Activated naive CD4-positive, alpha-beta T cell treated with anti-CD3 and anti-CD28 coated beads, Interleukin-2, amount 50 U/mL, for 24 hours (primary cell): ENCODE data around the gene CCZ1.
"Not testable (repeated sequence)": the region's sequence is repeated elsewhere in the genome, so short reads cannot be mapped to it uniquely, and the experiment has no call there.

Experiments
- H3K27ac Mint-ChIP-seq: one replicate; pipeline ENCODE4 v1.8.0; 2021; ENCODE audit warnings: mild to moderate bottlenecking, mixed read lengths
- H3K27me3 Mint-ChIP-seq: one replicate; pipeline ENCODE4 v1.8.0; 2021; ENCODE audit warnings: mixed read lengths
- H3K36me3 Mint-ChIP-seq: one replicate; pipeline ENCODE4 v1.8.0; 2021; ENCODE audit warnings: mixed read lengths
- H3K4me1 Mint-ChIP-seq: one replicate; pipeline ENCODE4 v1.8.0; 2021; ENCODE audit warnings: mixed read lengths
- H3K4me3 Mint-ChIP-seq: one replicate; pipeline ENCODE4 v1.8.0; 2021; ENCODE audit warnings: mild to moderate bottlenecking, mixed read lengths
- H3K9me3 Mint-ChIP-seq: one replicate; pipeline ENCODE4 v1.8.0; 2021; ENCODE audit warnings: mixed read lengths

CCZ1 gene

DNA sequence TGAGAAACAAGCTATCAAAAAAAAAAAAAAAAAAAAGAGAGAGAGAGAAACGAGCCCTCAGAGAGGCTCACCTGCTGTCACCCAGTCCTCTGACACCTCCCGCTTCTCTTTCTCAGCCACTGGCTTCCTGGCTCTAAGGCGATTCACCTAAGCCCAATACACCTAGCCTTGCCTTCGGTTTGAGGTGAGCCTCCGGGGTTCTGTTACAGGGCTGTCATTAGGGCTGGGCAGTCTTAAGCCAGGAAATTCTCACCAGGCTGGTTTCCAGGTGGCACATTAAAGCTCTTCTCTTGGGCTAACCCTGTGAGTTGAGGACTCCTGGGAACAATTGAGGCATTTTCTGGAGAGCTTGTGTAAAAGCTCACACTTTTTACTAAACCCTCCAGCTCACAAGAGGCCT lies 10.5 kb upstream of the CCZ1 start:
- H3K4me3 Mint-ChIP-seq, H3K27me3 Mint-ChIP-seq, H3K27ac Mint-ChIP-seq, H3K9me3 Mint-ChIP-seq, H3K4me1 Mint-ChIP-seq, H3K36me3 Mint-ChIP-seq: not testable (repeated sequence)

DNA sequence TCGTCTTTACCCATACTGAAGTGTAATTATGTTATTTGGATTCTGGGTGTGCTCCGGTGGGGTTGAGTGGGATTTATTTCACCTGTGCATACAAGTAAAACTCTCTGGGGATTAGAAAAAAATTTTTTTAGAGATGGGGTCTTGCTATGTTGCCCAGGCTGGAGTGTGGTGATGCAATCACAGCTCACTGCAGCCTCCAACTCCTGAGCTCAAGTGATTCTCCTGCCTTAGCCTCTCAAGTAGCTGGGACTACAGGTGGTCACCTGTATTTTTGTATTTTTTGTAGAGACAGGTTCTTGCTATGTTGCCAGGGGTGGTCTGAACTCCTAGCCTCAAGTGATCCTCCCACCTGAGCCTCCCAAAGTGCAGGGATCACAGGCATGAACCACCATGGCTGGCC lies 8.3 kb upstream of the CCZ1 start:
- H3K9me3 Mint-ChIP-seq, H3K36me3 Mint-ChIP-seq, H3K27ac Mint-ChIP-seq, H3K27me3 Mint-ChIP-seq, H3K4me1 Mint-ChIP-seq, H3K4me3 Mint-ChIP-seq: not testable (repeated sequence)

DNA sequence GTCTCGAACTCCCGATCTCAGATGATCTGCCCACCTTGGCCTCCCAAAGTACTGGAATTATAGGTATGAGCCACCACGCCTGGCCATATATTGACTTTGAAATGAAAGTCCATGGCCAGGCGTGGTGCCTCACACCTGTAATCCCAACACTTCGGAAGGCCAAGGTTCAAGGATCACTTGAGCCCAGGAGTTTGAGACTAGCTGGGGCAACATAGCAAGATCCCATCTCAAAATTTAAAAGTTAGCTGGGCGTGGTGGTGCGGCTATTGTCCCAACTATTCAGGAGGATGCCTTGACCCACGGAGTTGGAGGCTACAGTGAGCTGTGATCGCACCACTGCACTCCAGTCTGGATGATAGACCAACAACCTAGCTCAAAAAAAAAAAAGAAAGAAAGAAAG lies 6.0 kb upstream of the CCZ1 start:
- Mint-ChIP-seq H3K27ac (no peak overlapping the region), H3K9me3 (no peaks in the 10 kb centered on the region), H3K4me1 (no peaks in the 10 kb centered on the region), H3K4me3 (no peak overlapping the region), H3K36me3 (no peaks in the 10 kb centered on the region), H3K27me3 (no peaks in the 10 kb centered on the region)

DNA sequence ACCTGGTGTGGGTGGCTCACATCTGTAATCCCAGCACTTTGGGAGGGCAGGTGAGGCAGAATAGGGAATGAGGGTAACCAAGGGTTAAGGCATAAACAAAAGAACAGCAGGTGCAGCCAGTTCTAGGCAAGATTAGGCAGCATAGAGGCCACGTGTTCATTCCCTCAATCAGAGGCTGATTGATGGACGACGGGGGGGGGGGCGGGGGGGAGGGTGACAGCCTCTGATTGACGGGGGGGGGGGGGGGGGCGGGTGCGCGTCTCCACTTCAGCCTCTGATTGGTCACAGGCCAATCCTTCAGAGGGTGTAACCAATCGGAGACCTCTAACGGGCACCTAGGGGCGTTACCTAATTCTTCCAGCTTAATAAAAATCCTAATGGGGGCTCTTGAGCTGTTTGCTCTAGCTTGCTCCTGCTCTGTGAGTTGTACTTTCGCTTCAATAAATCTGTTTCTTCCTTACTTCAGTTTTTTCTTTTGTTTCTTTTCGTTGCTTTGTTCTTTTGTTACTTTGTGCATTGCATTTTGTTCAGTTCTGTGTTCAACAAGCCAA lies 1.1 kb upstream of the CCZ1 start:
- not testable (repeated sequence) for H3K27ac Mint-ChIP-seq, H3K9me3 Mint-ChIP-seq, H3K36me3 Mint-ChIP-seq, H3K27me3 Mint-ChIP-seq, H3K4me1 Mint-ChIP-seq
- H3K4me3 Mint-ChIP-seq, result peak overlapping the region; percentile 74

DNA sequence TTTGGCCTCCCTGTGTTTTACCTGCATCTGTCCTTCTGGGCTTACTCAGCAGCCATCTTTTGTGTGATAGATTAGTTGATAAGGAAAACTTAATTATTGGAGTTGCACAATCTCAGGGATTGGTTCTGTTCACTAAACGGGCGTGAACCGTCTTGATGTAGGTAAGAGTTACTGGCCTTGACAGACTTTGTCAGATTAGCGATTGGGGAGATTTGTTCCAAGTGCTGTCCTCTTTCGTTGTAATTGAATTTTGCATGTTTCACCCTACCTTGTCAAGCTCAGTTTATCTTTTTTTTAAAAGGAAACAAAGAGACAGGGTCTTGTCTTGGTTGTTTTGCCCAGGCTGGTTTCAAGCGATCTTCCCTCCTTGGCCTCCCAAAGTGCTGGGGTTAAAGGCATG lies 4.5 kb downstream of the CCZ1 start:
- not testable (repeated sequence) for H3K27me3 Mint-ChIP-seq, H3K27ac Mint-ChIP-seq, H3K4me1 Mint-ChIP-seq, H3K9me3 Mint-ChIP-seq, H3K36me3 Mint-ChIP-seq, H3K4me3 Mint-ChIP-seq

DNA sequence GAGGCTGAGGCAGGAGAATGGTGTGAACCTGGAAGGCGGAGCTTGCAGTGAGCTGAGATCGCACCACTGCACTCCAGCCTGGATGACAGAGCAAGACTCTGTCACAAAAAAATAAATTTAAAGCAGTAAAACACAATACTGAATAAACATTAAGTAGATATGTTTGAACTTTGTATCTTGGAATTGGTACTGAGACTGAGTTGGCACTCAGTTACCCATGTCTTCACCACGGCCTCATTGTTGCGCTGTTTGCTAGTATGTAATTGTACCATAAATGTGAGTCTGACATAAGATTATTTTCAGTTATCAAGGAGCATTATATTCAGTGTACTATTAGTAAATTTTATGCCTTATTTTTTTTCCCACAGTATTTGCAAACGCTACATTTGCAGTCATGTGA lies 6.2 kb downstream of the CCZ1 start:
- H3K4me3 Mint-ChIP-seq, H3K27me3 Mint-ChIP-seq, H3K4me1 Mint-ChIP-seq, H3K36me3 Mint-ChIP-seq, H3K27ac Mint-ChIP-seq, H3K9me3 Mint-ChIP-seq: not testable (repeated sequence)

DNA sequence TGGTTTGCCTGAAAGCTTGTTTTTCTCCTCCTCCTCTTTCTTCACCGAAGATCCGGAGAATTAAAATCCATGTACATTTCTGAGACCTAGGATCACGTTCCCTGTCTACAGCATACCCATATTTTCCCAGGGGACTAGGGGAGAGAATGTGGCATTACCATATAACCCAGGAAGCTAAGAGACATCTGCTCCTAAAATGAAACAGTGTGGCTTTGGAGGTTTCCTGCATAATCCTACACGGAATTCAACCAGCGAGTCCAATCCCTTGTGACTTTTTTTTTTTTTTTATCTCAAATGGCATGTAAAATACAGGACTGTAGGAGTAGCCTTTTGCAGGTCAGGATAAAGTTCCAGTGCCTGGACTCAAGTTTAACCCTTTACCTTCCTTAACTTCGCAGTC lies 10.3 kb downstream of the CCZ1 start:
- not testable (repeated sequence) for H3K27me3 Mint-ChIP-seq, H3K9me3 Mint-ChIP-seq, H3K27ac Mint-ChIP-seq, H3K36me3 Mint-ChIP-seq, H3K4me3 Mint-ChIP-seq, H3K4me1 Mint-ChIP-seq

DNA sequence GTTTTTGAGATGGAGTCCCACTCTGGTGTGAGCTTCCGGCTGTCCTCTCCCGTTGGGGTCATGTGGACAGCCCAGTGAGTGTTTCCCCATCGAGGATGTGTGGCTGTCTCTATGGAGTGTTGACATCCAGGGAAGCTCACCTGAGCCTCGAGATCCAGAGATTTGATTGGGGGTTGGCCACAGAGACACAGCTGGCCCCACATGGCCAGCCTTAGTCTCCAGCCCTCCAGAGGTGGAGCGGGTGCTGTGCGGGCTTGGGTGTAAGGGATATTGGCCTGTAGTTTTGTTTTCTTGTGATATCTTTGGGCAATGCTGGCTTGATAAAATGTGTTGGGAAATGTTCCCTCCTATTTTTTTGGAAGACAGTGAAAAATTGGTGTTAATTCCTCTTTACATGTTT lies 18.0 kb downstream of the CCZ1 start:
- not testable (repeated sequence) for H3K27ac Mint-ChIP-seq, H3K9me3 Mint-ChIP-seq, H3K36me3 Mint-ChIP-seq, H3K4me1 Mint-ChIP-seq, H3K27me3 Mint-ChIP-seq, H3K4me3 Mint-ChIP-seq

DNA sequence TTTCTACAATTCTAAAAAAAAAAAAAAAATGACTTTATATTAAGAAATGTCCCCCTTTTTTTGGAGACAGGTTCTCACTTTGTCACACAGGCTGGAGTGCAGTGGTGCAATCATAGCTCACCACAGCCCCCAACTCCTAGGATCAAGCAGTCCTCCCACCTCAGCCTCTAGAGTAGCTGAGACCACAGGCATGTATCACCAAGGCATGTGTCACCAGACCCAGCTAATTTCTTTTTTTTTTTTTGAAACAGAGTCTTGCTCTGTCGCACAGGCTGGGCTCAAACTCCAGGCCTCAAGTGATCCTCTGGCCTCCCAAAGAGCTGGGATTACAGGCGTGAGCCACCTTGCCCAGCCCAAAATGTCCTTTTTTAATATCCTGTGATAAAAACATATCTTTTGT lies 25.6 kb downstream of the CCZ1 start:
- not testable (repeated sequence) for H3K4me1 Mint-ChIP-seq, H3K27me3 Mint-ChIP-seq, H3K9me3 Mint-ChIP-seq, H3K4me3 Mint-ChIP-seq, H3K27ac Mint-ChIP-seq, H3K36me3 Mint-ChIP-seq

DNA sequence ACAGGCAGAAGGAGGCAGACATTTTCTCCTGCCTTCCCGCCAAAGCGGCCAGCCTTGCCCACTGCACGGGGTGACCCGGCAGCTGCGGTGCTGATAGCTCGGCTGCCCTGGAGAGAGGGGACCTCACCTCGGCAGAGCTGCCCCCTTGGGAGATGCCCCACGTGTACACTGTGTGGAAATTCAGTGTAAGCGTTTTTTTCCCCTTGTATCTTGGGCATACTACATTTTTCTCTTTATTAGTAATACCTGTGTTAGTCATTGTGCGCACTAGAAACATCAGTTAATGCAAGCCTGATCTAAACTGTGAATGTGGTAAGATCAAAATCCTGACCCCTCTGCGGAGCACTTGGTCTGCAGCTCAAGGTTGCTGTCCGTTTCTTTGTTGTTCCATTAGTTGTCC lies 26.1 kb downstream of the CCZ1 start:
- not testable (repeated sequence) for H3K36me3 Mint-ChIP-seq, H3K4me3 Mint-ChIP-seq, H3K4me1 Mint-ChIP-seq, H3K9me3 Mint-ChIP-seq, H3K27me3 Mint-ChIP-seq, H3K27ac Mint-ChIP-seq

DNA sequence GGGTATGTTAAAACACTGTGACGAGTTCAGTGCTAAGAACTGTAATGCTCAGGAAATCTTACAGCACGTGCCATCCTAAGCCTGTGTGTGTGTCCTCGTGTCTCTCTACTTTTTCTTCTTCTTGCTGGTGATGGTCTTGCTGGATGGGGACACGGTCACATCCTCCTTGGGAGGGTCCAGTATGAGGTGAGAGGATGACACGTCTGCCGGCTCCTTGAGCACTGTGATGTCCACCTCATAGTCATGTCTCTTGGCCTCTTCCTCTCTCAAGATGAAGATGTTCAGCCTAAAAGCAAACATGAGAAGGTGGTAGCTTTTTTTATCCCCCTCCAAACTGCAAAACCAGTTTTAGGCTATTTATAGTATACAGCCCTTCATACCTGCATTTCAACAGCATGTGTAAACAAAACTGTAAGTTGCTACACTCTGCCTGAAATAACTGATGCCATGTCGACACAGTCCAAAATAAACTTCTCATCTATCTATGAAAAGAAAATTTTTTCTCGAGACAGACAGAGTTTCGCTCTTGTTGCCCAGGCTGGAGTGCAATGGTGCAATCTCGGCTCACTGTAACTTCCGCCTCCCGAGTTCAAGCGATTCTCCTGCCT lies 27.8 kb downstream of the CCZ1 start:
- not testable (repeated sequence) for H3K27me3 Mint-ChIP-seq, H3K4me3 Mint-ChIP-seq, H3K27ac Mint-ChIP-seq, H3K36me3 Mint-ChIP-seq, H3K4me1 Mint-ChIP-seq, H3K9me3 Mint-ChIP-seq

DNA sequence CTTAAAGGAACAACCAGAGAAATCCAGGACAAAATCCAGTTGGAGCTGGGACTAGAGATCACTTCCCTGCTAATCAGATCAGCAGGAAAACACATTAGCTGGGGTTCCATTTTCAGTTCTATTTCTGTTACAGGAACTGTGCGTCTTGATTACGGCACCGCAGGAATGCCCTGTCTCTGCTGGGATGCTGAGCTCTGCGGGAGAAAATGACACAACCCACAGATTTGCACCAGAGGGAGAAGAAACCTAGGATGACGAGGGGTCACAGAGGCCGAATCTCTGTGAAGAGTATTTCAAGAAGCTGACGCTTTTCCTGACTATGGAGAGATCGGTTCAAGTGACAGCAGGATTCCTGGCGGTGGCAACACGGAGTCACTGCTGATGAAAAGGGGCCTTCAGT lies 31.8 kb downstream of the CCZ1 start:
- not testable (repeated sequence) for H3K36me3 Mint-ChIP-seq, H3K4me3 Mint-ChIP-seq, H3K27ac Mint-ChIP-seq, H3K4me1 Mint-ChIP-seq, H3K9me3 Mint-ChIP-seq, H3K27me3 Mint-ChIP-seq

DNA sequence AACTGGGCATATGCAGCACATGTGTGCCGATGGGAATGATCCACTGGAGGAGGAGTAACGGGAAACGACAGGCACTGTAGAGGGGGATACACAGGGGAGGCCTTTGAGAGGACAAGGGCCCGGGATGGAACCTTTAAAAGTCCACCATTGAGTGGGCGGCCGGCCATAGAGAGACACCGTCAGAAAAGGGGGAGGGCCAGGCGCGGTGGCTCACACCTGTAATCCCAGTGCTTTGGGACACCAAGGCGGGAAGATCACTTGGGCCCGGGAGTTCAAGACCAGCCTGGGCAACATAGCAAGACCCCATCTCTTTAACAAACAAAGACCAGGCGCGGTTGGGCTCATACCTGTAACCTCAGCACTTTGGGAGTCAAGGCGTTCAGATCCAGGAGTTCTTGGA lies 32.7 kb downstream of the CCZ1 start:
- H3K36me3 Mint-ChIP-seq, result not testable (repeated sequence)

DNA sequence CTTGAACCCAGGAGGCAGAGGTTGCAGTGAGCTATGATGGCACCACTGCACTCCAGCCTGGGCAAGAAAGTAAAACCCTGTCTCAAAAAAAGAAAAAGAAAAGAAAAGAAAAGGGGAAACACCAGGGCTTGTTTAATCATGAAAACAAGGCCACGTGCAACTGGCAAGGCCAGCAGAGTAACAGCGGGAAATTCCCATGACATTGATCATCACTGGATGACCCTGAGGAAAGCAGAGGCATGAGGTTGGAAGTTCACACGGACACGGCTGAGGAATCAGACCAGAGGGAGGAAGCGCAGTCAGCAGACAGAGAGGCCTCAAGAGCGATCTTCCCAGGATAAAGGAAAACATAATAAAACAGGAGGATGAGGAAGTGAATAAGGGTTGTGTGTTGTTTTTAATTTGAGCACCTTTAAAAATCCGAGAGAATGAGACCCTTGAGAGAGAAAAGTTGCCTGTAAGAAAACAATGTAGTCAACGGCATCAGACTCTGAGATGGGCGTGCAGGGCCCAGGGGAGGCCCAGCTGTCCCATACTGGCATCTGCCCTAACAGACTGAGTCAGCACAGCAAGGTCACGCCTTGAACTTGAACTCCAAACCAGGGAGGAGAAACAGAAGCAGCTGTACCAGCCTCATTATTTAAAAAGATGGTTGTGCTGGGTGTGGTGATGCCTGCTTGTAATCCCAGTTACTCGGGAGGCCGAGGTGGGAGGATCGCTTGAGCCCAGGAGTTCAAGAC lies 33.5 kb downstream of the CCZ1 start:
- not testable (repeated sequence) for H3K27ac Mint-ChIP-seq

More for the DNA sequence above, 32.7 kb downstream of the CCZ1 start:
- not testable (repeated sequence) for H3K27ac Mint-ChIP-seq, H3K9me3 Mint-ChIP-seq, H3K4me1 Mint-ChIP-seq, H3K27me3 Mint-ChIP-seq, H3K4me3 Mint-ChIP-seq

DNA sequence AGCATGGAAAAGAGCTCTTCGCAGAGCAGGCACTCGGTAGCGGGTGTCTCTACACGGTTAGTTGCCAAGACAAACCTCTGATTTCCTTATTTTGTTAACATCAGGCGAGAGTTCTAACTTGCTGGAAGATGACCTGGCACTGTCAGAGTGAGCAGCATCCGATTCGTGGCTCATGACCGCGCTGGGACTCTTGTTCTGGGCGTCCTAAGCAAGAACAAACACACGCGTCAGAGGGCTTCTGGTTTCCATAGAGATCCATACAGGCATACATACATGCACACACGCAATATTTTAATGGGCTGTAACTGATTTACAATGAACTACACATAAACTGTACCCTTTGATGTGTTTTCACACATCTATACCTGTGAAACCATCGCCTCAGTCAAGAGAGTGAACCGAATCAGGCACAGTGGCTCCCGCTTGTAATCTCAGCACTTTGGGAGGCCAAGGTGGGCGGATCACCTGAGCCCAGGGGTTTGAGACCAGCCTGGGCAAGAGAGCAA lies 36.5 kb downstream of the CCZ1 start:
- H3K4me1 Mint-ChIP-seq, H3K27me3 Mint-ChIP-seq, H3K27ac Mint-ChIP-seq, H3K4me3 Mint-ChIP-seq, H3K9me3 Mint-ChIP-seq, H3K36me3 Mint-ChIP-seq: not testable (repeated sequence)

More for the DNA sequence above, 33.5 kb downstream of the CCZ1 start:
- H3K9me3 Mint-ChIP-seq, H3K27me3 Mint-ChIP-seq, H3K4me3 Mint-ChIP-seq, H3K4me1 Mint-ChIP-seq, H3K36me3 Mint-ChIP-seq: not testable (repeated sequence)

DNA sequence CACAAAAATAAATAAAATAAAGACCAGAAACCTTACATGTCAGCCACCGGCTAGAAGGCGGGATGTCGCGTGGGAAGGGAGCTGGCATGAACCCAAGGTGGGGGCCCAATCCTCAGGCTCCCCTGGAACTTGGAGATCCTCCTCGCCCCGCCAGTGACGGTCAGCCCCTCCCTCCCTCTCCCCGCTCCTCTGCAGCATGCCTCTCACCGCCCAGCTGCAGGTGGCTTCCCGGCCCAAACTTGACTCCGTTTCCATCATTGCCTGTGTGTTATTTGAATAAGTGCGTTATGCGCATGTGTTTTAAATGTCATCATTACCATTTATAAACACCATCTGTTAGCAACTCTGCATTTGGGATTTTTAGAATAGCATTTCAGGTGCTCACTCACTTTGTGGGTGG lies 64.7 kb downstream of the CCZ1 start:
- H3K4me1 Mint-ChIP-seq, H3K36me3 Mint-ChIP-seq, H3K27me3 Mint-ChIP-seq, H3K27ac Mint-ChIP-seq, H3K4me3 Mint-ChIP-seq, H3K9me3 Mint-ChIP-seq: not testable (repeated sequence)

DNA sequence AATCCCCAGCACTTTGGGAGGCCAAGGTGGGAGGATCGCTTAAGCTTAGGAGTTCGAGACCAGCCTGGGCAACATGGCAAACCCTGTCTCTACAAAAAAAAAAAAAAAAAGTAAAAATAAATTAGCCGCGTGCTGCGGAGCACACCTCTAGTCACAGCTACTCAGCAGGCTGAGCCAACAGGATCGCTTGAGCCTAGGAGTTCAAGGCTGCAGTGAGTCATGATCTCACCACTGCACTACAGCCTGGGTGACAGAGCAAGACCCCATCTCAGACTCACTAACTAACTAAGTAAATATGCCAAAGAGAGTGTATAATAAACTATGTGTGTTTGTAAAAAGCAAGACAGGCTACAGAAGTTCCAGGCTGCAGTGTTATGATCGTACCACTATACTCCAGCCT lies 65.3 kb downstream of the CCZ1 start:
- H3K36me3 Mint-ChIP-seq, H3K9me3 Mint-ChIP-seq, H3K27me3 Mint-ChIP-seq, H3K27ac Mint-ChIP-seq, H3K4me3 Mint-ChIP-seq, H3K4me1 Mint-ChIP-seq: not testable (repeated sequence)
